GM15510 (cell line): ENCODE results near the gene PLD1.

Experiments used
- POLR2A ChIP-seq: IDR thresholded peaks from 3 replicates; pipeline ENCODE4 v1.6.1; 2011; ENCODE audit warnings: borderline replicate concordance; ENCODE audit not compliant: insufficient read length; ENCODE audit errors: extremely low read depth

Gene PLD1, protein sequence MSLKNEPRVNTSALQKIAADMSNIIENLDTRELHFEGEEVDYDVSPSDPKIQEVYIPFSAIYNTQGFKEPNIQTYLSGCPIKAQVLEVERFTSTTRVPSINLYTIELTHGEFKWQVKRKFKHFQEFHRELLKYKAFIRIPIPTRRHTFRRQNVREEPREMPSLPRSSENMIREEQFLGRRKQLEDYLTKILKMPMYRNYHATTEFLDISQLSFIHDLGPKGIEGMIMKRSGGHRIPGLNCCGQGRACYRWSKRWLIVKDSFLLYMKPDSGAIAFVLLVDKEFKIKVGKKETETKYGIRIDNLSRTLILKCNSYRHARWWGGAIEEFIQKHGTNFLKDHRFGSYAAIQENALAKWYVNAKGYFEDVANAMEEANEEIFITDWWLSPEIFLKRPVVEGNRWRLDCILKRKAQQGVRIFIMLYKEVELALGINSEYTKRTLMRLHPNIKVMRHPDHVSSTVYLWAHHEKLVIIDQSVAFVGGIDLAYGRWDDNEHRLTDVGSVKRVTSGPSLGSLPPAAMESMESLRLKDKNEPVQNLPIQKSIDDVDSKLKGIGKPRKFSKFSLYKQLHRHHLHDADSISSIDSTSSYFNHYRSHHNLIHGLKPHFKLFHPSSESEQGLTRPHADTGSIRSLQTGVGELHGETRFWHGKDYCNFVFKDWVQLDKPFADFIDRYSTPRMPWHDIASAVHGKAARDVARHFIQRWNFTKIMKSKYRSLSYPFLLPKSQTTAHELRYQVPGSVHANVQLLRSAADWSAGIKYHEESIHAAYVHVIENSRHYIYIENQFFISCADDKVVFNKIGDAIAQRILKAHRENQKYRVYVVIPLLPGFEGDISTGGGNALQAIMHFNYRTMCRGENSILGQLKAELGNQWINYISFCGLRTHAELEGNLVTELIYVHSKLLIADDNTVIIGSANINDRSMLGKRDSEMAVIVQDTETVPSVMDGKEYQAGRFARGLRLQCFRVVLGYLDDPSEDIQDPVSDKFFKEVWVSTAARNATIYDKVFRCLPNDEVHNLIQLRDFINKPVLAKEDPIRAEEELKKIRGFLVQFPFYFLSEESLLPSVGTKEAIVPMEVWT

DNA sequence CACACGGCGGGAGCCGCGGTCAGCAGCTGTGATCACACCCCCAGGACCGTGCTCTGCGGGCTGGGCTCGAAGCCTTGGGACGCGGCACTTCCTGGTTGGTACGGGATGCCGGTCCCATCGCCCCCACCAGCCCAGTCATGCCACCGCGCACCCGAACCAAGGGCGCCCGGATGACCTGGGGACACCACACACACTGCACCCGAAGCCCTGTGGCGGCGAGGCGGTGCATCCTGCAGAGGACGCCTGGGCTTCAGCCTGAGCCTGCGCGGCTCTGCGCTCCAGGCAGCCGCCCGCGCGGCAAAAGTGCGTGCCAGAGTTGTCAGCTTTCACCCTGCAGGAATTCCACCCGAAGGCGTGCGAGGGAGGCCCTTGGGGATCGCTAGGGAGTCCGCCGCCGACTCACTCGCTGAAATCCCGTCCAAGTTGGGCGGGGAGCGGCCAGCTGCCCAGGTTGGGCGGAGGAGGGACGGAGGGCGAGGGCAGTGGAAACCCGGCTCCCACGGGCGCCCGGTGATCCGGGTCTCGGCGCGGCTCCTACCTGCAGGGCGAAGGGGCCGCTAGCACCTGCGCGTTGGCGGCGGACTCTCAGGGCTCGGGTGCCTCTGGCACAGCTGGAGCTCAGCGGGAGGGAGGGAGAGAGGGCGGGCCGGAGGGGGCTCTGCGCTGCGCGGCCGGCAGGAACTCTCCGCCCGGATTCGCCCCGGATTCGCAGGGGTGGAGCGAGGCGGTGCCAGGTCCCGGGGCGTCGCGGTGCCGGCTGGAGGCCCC is at the start of gene PLD1:
Gene PLD1 (minus strand): TSS at position 623 of the 768 bp plus-strand sequence. CDS start 72,432 bp downstream, outside the sequence.
- TF ChIP-seq POLR2A, result no peak

DNA sequence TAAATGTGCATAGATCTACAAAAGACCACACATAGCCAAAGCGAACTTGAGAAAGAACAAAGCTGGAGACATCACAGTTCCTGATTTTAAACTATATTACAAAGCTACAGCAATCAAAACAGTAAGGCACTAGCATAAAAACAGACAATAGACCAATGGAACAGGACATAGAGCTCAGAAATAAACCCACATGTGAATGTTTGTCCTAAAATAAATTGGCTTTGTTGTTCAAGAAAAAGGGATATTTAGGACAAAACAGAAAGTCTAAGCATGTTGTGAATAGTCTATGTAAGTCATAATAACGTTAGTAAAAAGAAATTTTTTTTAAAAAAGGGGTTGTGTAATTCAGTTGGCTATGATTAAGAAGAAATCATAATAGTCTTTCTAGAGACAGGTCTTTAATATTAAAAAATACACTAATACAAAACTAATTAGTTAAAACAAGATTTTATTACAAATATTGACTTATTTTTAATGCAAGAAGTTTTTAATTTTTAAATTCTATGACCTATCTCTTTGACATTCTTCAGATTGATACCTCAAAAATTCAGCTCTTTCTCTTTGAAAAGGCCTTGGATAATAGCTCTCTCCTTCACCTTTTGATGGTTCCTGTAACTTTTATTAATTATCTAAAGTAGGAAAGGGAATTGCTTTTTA is 44.5 kb upstream of the PLD1 start:
- TF ChIP-seq POLR2A, result no peak

DNA sequence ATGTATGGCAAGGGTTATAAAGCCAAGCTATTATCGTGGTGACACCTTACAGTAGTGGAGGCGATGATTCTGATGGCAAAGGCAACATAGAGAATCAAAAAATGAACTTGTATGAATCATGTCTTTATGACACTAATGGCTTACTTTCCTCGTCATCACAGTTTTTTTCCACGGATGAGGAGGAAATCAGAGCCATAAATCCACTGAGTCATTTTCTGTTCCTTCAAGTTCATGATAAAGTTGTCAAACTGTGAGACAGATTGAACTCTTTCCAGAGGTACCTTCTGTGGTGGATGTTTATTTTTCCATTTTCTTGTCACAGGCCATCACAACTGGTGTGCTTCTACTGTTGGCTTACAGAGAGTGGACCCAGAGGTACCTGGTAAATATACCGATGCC is 41.4 kb upstream of the PLD1 start:
- TF ChIP-seq POLR2A, result no peak

DNA sequence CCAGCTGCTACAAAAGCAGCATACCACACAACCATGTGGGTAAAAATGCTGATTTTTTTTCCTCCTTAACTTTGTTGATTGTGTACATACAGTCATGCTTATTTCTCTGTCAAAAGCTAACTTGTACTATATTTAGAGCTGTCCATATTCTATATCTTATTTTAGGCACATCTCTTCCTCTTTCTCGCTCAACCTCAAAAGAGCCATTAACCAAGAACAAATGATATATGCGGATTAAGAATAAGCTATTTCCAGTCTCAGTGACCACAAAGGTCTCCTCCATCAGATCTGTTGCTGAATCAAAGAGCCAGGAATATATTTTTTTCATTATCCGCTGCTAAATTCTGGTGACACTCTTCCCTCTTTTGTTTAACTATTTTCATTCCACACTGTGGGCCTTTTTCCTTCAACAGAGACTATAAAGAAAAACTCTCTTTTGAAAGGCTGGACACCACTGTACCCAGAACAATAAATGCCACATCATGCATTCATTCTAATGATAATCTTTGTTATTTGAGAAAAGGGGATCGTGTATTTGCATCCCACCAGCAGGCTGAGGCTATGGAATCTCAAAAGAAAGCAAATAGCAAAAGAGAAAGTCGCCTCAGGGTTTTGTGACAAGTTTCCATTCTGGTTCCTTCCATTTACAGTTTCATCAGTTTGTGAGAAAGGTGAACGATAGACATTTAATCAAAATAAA is 40.8 kb upstream of the PLD1 start:
- TF ChIP-seq POLR2A, result no peak

DNA sequence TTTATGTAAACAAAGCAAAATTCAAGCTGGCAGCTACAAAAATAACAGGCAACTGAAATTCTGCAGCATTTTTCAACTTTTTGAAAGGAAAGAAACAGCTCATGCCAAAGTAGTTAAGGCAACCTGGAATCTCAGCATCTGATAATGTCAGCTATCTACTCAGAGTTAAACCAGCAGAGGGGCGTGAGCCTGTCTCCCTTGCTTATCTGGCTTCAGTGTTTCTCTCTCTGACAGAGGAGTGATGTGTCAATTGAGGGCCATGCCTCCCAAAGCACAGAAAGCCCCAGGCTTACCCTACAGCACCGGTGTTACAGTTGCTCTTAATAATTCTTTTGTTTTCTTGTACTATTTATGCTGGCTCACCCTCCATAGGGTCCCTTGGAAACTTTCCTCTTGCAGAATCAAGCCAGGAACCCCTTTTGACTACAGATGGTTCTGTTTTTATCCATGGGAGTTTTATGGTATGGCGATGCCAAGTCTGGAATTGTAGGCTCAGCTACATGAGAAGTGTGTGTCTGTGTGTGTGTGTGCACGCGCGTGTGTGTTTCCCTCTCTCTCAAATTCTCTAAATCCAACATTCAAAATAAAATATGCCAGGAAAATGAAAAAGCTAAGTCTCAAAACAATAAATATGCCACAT is 40.2 kb upstream of the PLD1 start:
- no peak for TF ChIP-seq POLR2A

DNA sequence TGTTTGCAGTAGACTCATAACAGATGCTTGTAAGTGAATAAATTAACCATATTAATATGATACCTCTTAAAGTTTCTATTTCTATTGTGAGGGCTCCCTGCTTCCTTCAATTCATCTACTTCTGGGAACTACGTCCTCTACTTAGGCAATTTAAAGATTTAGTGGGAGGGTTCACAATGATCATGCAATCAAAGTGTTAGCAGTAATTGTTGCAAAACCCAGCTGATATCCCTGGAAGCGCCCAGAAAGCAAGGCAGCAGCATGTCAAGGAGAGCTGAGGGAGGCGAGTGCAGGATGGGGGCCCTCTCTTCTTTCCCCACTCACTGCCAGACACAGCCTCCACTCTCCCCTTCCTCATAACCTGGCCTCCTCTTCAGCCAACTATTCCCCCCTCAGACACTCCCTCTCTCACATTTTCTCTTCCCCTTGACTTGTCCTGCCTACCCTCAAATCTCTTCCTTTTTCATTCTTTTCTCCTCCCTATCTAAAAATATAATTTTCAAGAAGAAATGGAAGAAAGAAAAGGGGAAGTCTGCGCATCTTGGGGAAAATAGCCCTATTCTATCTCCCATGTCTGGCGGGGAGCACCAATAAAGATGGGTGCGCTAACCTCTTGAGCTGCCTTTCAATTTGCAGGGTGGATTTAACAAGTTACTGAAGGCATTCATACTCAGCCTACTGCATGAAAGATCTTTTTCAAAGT is 39.5 kb upstream of the PLD1 start:
- TF ChIP-seq POLR2A, result no peak

DNA sequence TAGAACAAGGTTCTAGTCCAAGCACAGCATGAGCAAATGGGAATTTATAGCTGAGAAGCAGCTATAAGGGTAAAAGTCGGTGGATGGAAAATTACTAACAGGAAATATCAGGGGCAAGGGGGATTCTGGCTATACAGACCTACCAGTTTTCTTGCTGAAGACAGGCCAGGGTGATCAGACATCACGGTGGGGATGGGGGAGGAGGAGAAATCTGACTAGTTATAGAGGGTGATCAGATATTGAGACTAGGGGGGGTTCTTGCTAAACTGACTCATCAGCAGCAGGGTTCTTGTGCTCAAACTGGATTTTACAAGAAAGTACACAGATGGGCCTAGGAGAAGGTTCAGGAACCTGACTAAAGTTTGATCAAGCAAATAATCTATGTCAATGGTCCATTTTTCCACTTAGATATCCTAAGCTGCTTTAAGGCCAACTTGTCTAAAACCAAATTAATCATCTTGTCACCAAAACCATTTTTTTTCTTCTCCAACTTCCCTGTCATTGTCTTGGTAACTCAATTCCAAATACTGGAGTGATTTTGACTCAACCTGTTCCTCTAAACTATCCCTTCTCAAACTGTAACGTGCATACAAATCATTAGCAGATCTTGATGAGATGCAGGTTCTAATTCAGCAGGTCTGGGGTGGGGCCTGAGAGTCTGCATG is 37.4 kb upstream of the PLD1 start:
- TF ChIP-seq POLR2A, result no peak

DNA sequence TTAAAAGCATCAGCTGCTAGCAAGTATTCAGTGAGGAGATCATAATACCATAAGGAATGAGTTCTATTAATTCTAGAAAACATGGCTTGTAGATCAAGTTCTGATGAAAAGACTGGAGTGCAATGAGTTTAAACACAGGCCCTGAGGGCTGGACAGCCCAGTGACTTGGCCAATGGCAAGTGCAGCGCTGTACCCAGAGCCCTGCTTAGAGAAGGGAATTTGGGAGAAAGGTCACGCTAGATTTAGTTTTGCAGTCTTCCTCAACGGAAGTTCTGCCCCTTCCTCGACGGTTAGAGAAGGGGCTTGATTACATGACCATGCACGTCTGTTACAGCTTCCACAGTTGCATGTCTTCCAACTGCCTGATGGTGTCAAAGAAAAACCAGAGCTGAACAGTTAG is 36.9 kb upstream of the PLD1 start:
- no peak for TF ChIP-seq POLR2A

DNA sequence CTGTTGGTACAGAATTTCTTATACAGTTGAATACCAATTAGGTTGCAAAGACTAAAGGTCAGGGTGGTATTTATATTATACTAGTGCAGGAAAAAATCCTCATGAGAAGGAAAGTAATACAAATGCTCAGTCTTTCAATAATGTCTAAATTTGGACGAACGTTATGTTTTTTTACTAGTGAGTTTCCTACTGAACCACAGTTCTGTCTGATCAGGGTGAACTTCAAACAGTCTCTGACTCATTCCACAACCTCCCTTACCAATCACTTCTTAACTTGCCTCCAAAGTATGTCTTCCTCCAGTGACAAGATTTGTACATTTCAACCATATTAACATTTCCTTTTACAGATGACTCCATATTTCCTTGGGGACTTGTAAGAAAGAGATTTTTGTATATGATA is 36.3 kb upstream of the PLD1 start:
- TF ChIP-seq POLR2A, result no peak

DNA sequence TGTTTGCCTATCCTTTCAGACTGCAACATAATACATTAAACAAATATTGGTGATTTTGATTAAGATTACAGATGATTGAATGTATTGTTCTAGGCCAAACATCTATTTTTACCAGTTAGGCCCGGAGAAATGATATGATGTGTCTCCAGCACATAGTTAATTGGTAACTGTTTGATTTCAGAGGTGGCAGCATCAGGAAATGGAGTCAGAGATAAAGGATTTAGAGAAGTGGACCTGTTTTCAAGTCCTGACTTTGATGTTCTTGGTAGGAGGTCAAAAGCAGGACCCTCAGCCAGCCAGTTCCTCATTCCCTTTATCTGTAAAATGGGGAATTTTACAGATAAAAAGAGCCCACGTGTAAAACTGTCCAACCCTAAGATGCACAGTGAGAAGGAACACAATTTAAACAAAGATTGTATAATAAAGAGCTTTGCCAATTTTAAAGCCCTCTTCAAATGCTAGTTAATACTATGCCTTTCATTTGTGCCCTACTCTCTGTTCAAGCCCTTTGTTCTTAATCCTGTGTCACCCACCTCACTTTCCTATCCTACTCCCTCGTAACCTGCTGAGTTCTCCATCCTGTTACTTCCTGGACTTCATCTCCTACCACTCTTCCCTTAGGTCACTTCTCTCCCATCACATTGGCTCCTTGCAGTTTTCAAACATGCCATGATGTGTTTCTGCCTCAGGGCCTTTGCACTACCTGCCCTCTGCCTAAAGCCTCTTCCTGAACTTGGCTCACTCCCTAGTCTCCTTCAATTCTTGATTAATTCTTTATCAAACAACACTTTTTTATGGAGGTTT is 35.4 kb upstream of the PLD1 start:
- TF ChIP-seq POLR2A, result no peak

DNA sequence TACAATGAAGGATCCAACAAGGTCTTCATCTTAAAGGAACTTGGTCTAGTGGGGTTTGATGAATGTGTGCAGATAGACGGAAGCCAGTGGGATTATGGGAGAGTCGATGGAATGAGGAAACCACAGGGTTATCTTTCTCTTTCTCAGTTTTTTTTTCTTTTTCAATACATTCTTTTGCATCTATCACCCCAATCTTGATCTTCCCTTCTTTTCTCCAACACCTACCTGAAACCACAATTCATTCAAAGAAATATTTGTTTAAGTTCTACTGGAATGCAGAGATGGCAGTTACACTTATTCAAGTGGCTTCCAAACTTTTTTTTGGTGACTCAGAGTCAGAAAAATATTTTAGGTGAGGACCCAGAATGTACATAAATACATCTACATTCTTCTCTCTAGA is 34.6 kb upstream of the PLD1 start:
- TF ChIP-seq POLR2A, result no peak
